ENCODE results near the gene SAMM50.
A peak's percentile ranks its signal among the peaks of the same experiment; 100 is the strongest.

Gene SAMM50

DNA sequence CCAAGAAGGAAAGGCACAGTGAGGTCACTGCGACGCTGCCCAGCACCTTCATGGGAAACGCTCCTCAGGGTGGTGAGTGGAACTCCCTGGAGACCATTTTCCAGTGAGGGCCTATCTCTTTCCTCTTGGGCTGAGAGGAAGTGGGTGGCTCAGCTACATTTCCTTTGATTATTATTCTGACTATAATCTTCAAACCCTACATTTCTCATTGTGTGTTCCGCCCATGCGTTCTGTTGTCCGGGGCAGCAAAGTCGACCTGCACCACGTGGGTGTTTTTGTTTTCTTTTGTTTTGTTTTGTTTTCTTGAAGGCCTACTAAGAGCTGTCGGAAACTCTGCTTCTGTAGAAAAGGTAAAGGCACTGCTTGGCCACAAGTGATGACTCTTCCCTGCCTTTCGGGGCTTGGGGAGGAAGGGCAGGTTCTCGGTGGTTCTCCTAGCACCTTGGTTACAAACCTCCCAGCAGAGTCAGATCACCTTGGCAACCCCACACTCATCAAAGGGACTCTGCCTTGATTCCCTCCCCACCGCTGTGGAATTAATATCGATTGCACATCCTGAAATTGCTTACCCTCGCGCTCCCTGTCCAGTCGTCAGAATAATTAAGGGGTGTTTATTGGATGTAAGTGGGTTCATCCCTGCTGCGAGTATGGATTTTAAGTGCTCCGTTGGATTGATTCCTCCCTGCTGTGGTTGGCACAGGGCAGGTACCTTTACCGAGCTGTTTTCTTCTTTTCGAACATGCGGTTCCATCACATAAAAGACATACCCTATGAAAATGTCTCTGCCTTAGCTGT is 76.1 kb downstream of the SAMM50 start:
- no peak for DNase-seq

GRCh38 chr22:44032126-44032730 is 77.0 kb downstream of the SAMM50 start:
- DNase-seq = peak; percentile 63

DNA sequence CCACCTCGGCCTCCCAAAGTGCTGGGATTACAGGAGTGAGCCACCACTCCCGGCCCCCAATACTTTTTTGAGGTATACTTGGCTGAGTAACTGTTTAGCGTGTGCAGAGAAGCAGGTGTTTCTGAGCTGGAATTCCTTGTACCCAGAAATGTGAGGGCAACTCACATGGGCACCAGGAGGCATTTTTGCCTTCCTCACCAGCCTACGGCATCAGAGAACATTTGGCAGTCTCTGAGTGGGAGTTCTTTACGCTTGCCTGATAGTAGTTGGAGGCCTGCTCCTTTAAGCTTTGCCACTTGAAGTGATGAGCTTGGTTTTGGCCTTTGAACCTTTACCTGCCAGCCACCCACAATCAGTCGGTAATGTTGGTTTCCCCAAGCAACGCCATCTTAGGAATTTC is 78.0 kb downstream of the SAMM50 start:
- no peak for DNase-seq

- DNase-seq = peak; percentile 59
Measured at GRCh38 chr22:44033694-44034093, 78.5 kb downstream of the SAMM50 start.

GRCh38 chr22:44037519-44038375 is 82.5 kb downstream of the SAMM50 start:
- peak; percentile 64 for DNase-seq

- DNase-seq = no peak
Measured at GRCh38 chr22:44039566-44040171, 84.4 kb downstream of the SAMM50 start.

- no peak for DNase-seq
Measured at GRCh38 chr22:44042249-44043218, 87.3 kb downstream of the SAMM50 start.

DNA sequence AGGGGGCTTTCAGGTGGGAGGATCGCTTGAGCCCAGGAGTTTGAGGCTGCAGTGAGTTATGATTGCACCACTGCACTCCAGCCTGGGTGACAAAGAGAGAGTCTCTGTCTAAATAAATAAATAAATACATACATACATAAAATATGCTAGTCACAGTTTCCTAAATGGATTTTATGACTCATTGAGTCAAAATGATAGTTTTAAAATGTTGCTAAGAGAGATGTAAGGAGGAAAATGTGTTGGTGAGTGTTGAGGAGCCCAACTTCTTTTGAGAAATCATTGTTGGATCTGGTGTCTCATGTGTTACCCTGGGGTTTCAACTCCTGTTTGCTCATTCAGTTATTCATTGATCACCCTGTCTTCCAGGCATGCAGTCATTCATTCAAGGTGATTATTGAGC is 89.9 kb downstream of the SAMM50 start:
- no peak for DNase-seq

Measured in femur (tissue), 1 donor.